Fibroblast of villous mesenchyme (primary cell): ENCODE data around the gene FRMD1. TPM values are rescaled to one million over a fixed set of nuclear protein-coding genes. Genes with fewer than 3 reads are reported as not detected.
A peak's percentile ranks its signal among the peaks of the same experiment; 100 is the strongest.

Experiments used
- DNase-seq: peaks from one replicate; pipeline ENCODE4 v3.0.0-alpha.2; 2010; ENCODE audit warnings: low read depth
- H3K4me3 ChIP-seq: 2 replicates; pipeline ENCODE4 v1.5.1; 2011; ENCODE audit warnings: low read depth, mild to moderate bottlenecking, low read length
- CTCF ChIP-seq: IDR thresholded peaks from 2 replicates; pipeline ENCODE4 v1.5.1; 2012; ENCODE audit warnings: low read depth, mild to moderate bottlenecking, low read length; ENCODE audit not compliant: insufficient read depth
- total RNA-seq: library from RNA; depleted of rRNA; stranded (reverse); fragments of >200 nt; gene quantifications from 2 replicates; pipeline ENCODE4 v1.2.3, GENCODE V29; 2012

The FRMD1 gene
- total RNA-seq, 1 donor: not detected

GRCh38 chr6:168034537-168034936 lies 44.5 kb downstream of the FRMD1 start:
- no peak for TF ChIP-seq CTCF
- no peak for DNase-seq

GRCh38 chr6:168033791-168034190 lies 45.2 kb downstream of the FRMD1 start:
- no peak overlapping the region for H3K4me3 ChIP-seq
- no peak for TF ChIP-seq CTCF
- no peak for DNase-seq

More at GRCh38 chr6:168034537-168034936, 44.5 kb downstream of the FRMD1 start:
- H3K4me3 ChIP-seq: no peak overlapping the region

GRCh38 chr6:168032005-168032760 lies 46.8 kb downstream of the FRMD1 start:
- peak; percentile 57 for TF ChIP-seq CTCF
- no peak overlapping the region for H3K4me3 ChIP-seq
- DNase-seq: peak; percentile 82

- peak; percentile 59 for DNase-seq
- TF ChIP-seq CTCF: no peak
- H3K4me3 ChIP-seq: no peak overlapping the region
These were observed 47.5 kb downstream of the FRMD1 start for GRCh38 chr6:168031411-168031971.

- H3K4me3 ChIP-seq: no peak overlapping the region
- no peak for DNase-seq
- TF ChIP-seq CTCF: no peak
These were observed 48.1 kb downstream of the FRMD1 start for GRCh38 chr6:168030908-168031307.

GRCh38 chr6:168030218-168030746 lies 48.7 kb downstream of the FRMD1 start:
- TF ChIP-seq CTCF: no peak
- no peak overlapping the region for H3K4me3 ChIP-seq
- no peak for DNase-seq
